Heart left ventricle (tissue), 16 donors: ENCODE measurements around the gene RYR3. TPM values are rescaled to one million over a fixed set of nuclear protein-coding genes. Genes with fewer than 3 reads are reported as not detected.

Source experiments
- ATAC-seq, 4 donors: fragments of 200-7000 bp; cut with Tn5 transposase; one replicate each; pipeline ENCODE4 v1.9.1; 2020 to 2022; ENCODE audit warnings: moderate library complexity in 4 of 4, mild to moderate bottlenecking in 3 of 4, moderate number of reproducible peaks in 1 of 4
- DNase-seq, 5 donors: peaks; one replicate each; pipeline ENCODE4 v3.0.0-alpha.2; 2020
- H3K27ac ChIP-seq, 12 donors: fragments of 200-600 bp; sonication (generic) in 4 of 12; one replicate each; pipeline versions ENCODE4 v1.5.0 to v1.8.0; 2016 to 2022; ENCODE audit warnings: mild to moderate bottlenecking in 2 of 12
- H3K27me3 ChIP-seq, 9 donors: fragments of 200-600 bp; sonication (generic) in 2 of 9; one replicate each; pipeline versions ENCODE4 v1.5.1 to v1.8.0; 2016 to 2022; ENCODE audit warnings: mild to moderate bottlenecking in 3 of 9
- H3K36me3 ChIP-seq, 9 donors: fragments of 200-600 bp; sonication (generic) in 2 of 9; one replicate each; pipeline versions ENCODE4 v1.5.0 to v1.8.0; 2018 to 2022; ENCODE audit warnings: mild to moderate bottlenecking in 2 of 9
- H3K4me1 ChIP-seq, 12 donors: fragments of 200-600 bp; sonication (generic) in 4 of 12; one replicate each; pipeline versions ENCODE4 v1.5.0 to v1.8.0; 2016 to 2022; ENCODE audit warnings: mild to moderate bottlenecking in 3 of 12
- H3K4me3 ChIP-seq, 12 donors: fragments of 200-600 bp; sonication (generic) in 4 of 12; one replicate each; pipeline versions ENCODE4 v1.5.0 to v1.8.0; 2017 to 2022; ENCODE audit warnings: mild to moderate bottlenecking in 9 of 12, moderate library complexity in 4 of 12
- H3K9me3 ChIP-seq, 12 donors: fragments of 200-600 bp; sonication (generic) in 4 of 12; one replicate each; pipeline versions ENCODE4 v1.5.0 to v1.8.0; 2016 to 2022; ENCODE audit warnings: mild to moderate bottlenecking in 1 of 12
- CTCF ChIP-seq, 12 donors: fragments of 200-600 bp; sonication (generic) in 4 of 12; IDR thresholded peaks; one replicate each; pipeline versions ENCODE4 v1.5.0 to v1.8.0; 2018 to 2022; ENCODE audit warnings: antibody characterized with exemption in 12 of 12, mild to moderate bottlenecking in 5 of 12
- POLR2A ChIP-seq, 2 donors: fragments of 450-650 bp; IDR thresholded peaks; one replicate each; pipeline ENCODE4 v1.6.1; 2017; ENCODE audit warnings: antibody characterized with exemption in 2 of 2, mild to moderate bottlenecking in 2 of 2, moderate library complexity in 2 of 2
- WGBS, 4 donors: extraction: QIAGEN DNeasy Blood & Tissue Kit in 2 of 4; methylation state at CpG; one replicate each; pipeline versions ENCODE4 v1.1.5 to v1.1.7; 2013 to 2018; 5-methylcytosine and 5-hydroxymethylcytosine counted together
- intact Hi-C, 10 donors: fragments of 100-400 bp; cut with DNase I; formaldehyde crosslinking; loops; one replicate each; pipeline versions ENCODE4 v1.11.1 to v1.14.2; 2022
- polyA plus RNA-seq, 2 donors: library from polyadenylated mRNA; stranded (reverse); fragments of 200-250 nt; gene quantifications; one replicate each; pipeline ENCODE4 v1.2.3, GENCODE V29; 2013
- total RNA-seq, 9 donors: library from RNA; depleted of rRNA in 2 of 9; stranded (reverse); fragments of >200 nt in 2 of 9; fragmentation: NEBNext Ultra II Directional in 3 of 9; extraction: Animal tissue kit (Norgen Biotek cat#: 25700) in 3 of 9; gene quantifications; one replicate each; pipeline versions ENCODE4 v1.1.0 to v1.2.4, GENCODE V29; 2016 to 2023
- donor health status: ischemic (EF 13 %, LVEDD 7.1; RV severe dilation, severe dysfunction).
- donor health status: healthy with polysubstance abuse.
- donor health status: DM: no; HTN: yes; CAD: no.
- donor health status: DM: no; HTN: no; CAD: no.
- donor health status: ischemic (EF 25% LVEDD 6.9; RV normal size, moderate dysfunction).
- donor health status: ischemic (EF 25% LVEDD 5.7; RV mildly dilated, moderate dysfunction).
- donor health status: healthy.
- donor health status: DM: yes; HTN: yes; CAD: no.
- donor health status: ischemic (EF 35%, LVEDD 5.7; RV mildly dilated, moderate dysfunction).
- donor health status: nonischemic (EF 11% LVEDD 7.7; RV severe dilation, severe dysfunction).
- donor health status: DM: yes; HTN: yes; CAD: no.
- donor health status: PGD.
- donor health status: ischemic (EF 29% LVEDD 5.4; RV normal size, mild dysfunction).
- donor health status: nonischemic (EF 23%, LVEDD 6.1; RV moderate dilation, normal function).

RYR3 gene
- total and polyA plus RNA-seq, 11 donors: 0.01 to 0.35 (median 0.23) TPM; not detected in 2

GRCh38 chr15:33454996-33455395 lies 144.2 kb downstream of the RYR3 start:
- no peak for ATAC-seq
- intact Hi-C loops: loop anchor here in 1 of 10 donors (10.0 kb wide), 1 partner anchor 50 kb away; no protein-coding TSS in a partner anchor
- no peaks in the 10 kb centered on the region for H3K4me1 ChIP-seq

GRCh38 chr15:33458421-33458820 lies 147.7 kb downstream of the RYR3 start:
- DNase-seq (no peak), ATAC-seq (no peak)
- TF ChIP-seq POLR2A (IDR thresholded peaks at IDR 0.05) (no peak), CTCF (IDR thresholded peaks at IDR 0.05) (no peak)
- intact Hi-C loops: loop anchor here in 1 of 10 donors (10.0 kb wide), 1 partner anchor 46 kb away; no protein-coding TSS in a partner anchor
- H3K36me3 ChIP-seq: no peaks in the 10 kb centered on the region
- H3K4me3 ChIP-seq: no peak overlapping the region
- no peaks in the 10 kb centered on the region for H3K9me3 ChIP-seq
- no peaks in the 10 kb centered on the region for H3K4me1 ChIP-seq
- 71 to 92% (median 80%) methylated on average over 2 of the region's 2 CpGs for WGBS, 4 donors
- no peaks in the 10 kb centered on the region for H3K27me3 ChIP-seq
- H3K27ac ChIP-seq: no peak overlapping the region

More at GRCh38 chr15:33454996-33455395, 144.2 kb downstream of the RYR3 start:
- no peak overlapping the region for H3K4me3 ChIP-seq
- WGBS, 4 donors: 51 to 65% (median 57%) methylated on average over 4 of the region's 4 CpGs
- H3K27me3 ChIP-seq: no peaks in the 10 kb centered on the region
- H3K9me3 ChIP-seq: no peaks in the 10 kb centered on the region
- no peak overlapping the region for H3K27ac ChIP-seq
- no peaks in the 10 kb centered on the region for H3K36me3 ChIP-seq
- no peak for DNase-seq
- TF ChIP-seq CTCF (IDR thresholded peaks at IDR 0.05) (no peak), POLR2A (IDR thresholded peaks at IDR 0.05) (no peak)

GRCh38 chr15:33460166-33460805 lies 149.5 kb downstream of the RYR3 start:
- H3K36me3 ChIP-seq: no peaks in the 10 kb centered on the region
- ATAC-seq (no peak), DNase-seq (no peak)
- intact Hi-C loops: no loop called here
- no peaks in the 10 kb centered on the region for H3K27me3 ChIP-seq
- TF ChIP-seq CTCF (IDR thresholded peaks at IDR 0.05) (no peak), POLR2A (IDR thresholded peaks at IDR 0.05) (no peak)
- H3K27ac ChIP-seq: no peak overlapping the region
- no peak overlapping the region for H3K4me3 ChIP-seq
- WGBS, 4 donors: 74 to 81% (median 77%) methylated on average over 6 of the region's 6 CpGs
- no peaks in the 10 kb centered on the region for H3K9me3 ChIP-seq
- no peaks in the 10 kb centered on the region for H3K4me1 ChIP-seq

- Histone ChIP-seq H3K4me1 (no peaks in the 10 kb centered on the region), H3K4me3 (no peak overlapping the region), H3K9me3 (no peaks in the 10 kb centered on the region), H3K27ac (no peak overlapping the region), H3K36me3 (no peaks in the 10 kb centered on the region), H3K27me3 (no peaks in the 10 kb centered on the region)
- intact Hi-C loops: no loop called here
- ATAC-seq (no peak), DNase-seq (no peak)
- WGBS, 4 donors: 64 to 73% (median 71%) methylated on average over 2 of the region's 2 CpGs
- TF ChIP-seq POLR2A (IDR thresholded peaks at IDR 0.05) (no peak), CTCF (IDR thresholded peaks at IDR 0.05) (no peak)
Measured at GRCh38 chr15:33461671-33462070, 150.9 kb downstream of the RYR3 start.
